IMR-90 (cell line): ENCODE data around the gene UBE2M. TPM values are rescaled to one million over a fixed set of nuclear protein-coding genes. Genes with fewer than 3 reads are reported as not detected.

Experiments used
- ATAC-seq: fragments of 200-7000 bp; cut with Tn5 transposase; 2 replicates; pipeline ENCODE4 v1.9.1; 2020; ENCODE audit warnings: low read depth, mild to moderate bottlenecking, moderate library complexity
- BruUV-seq: library from RNA; stranded (reverse); fragments of 400-500 nt; replicated peaks from 2 replicates; lab custom pipeline; 2021; lab: Mats Ljungman, UMichigan
- CTCF ChIA-PET: fragments of 300-600 bp; formaldehyde crosslinking; extraction: SDS; loops from one replicate; lab custom pipeline; 2021; ENCODE audit warnings: antibody characterized with exemption; lab: Yijun Ruan, JAX
- POLR2A ChIA-PET: fragments of 300-600 bp; sonication (Branson Sonifier 250); formaldehyde crosslinking; loops from one replicate; lab custom pipeline; 2022; ENCODE audit warnings: antibody characterized with exemption; ENCODE audit not compliant: unreplicated experiment; lab: Charles Lee
- DNase-seq: peaks from one replicate; pipeline ENCODE4 v3.0.0; 2013
- H2AFZ ChIP-seq: replicated peaks from 2 replicates; pipeline ENCODE3; 2013; ENCODE audit warnings: low read length, mild to moderate bottlenecking; ENCODE audit not compliant: poor library complexity
- H2AK5ac ChIP-seq: 2 replicates; pipeline ENCODE4 v1.6.1; 2013; ENCODE audit warnings: low read depth, low read length, inconsistent platforms
- H2AK9ac ChIP-seq: replicated peaks from 2 replicates; pipeline ENCODE3; 2013; ENCODE audit warnings: mild to moderate bottlenecking, low read depth, low read length, moderate library complexity; ENCODE audit not compliant: poor library complexity
- H2BK120ac ChIP-seq: 2 replicates; pipeline ENCODE4 v1.6.1; 2013; ENCODE audit warnings: low read depth, low read length, inconsistent platforms
- H2BK15ac ChIP-seq: 3 replicates; pipeline ENCODE4 v1.6.1; 2013; ENCODE audit warnings: low read depth, low read length, inconsistent platforms
- H2BK20ac ChIP-seq: 2 replicates; pipeline ENCODE4 v1.6.1; 2013; ENCODE audit warnings: low read depth, mild to moderate bottlenecking, inconsistent platforms, low read length, moderate library complexity
- H2BK5ac ChIP-seq: 2 replicates; pipeline ENCODE4 v1.6.1; 2013; ENCODE audit warnings: mild to moderate bottlenecking, low read depth, low read length, inconsistent platforms; ENCODE audit not compliant: poor library complexity, severe bottlenecking
- H3K14ac ChIP-seq: replicated peaks from 2 replicates; pipeline ENCODE4 v1.6.1; 2013; ENCODE audit warnings: low read depth, low read length, inconsistent platforms
- H3K18ac ChIP-seq: 2 replicates; pipeline ENCODE4 v1.6.1; 2013; ENCODE audit warnings: low read depth, low read length, control low read depth
- H3K23ac ChIP-seq: 2 replicates; pipeline ENCODE4 v1.6.1; 2013; ENCODE audit warnings: low read depth, low read length, inconsistent platforms
- H3K27ac ChIP-seq: 2 replicates; pipeline ENCODE4 v1.5.1; 2013; ENCODE audit warnings: mild to moderate bottlenecking, control low read depth, low read length; ENCODE audit not compliant: insufficient read depth
- H3K27me3 ChIP-seq: 2 replicates; pipeline ENCODE4 v1.6.1; 2013; ENCODE audit warnings: low read length; ENCODE audit not compliant: control insufficient read depth, insufficient read depth
- H3K36me3 ChIP-seq: 2 replicates; pipeline ENCODE4 v1.6.1; 2013; ENCODE audit warnings: low read length, mixed read lengths; ENCODE audit not compliant: control insufficient read depth, insufficient read depth
- H3K4ac ChIP-seq: 2 replicates; pipeline ENCODE4 v1.6.1; 2013; ENCODE audit warnings: low read depth, low read length, inconsistent platforms
- H3K4me1 ChIP-seq: 2 replicates; pipeline ENCODE4 v1.6.1; 2013; ENCODE audit warnings: low read length, mixed read lengths; ENCODE audit not compliant: control insufficient read depth, insufficient read depth
- H3K4me2 ChIP-seq: 2 replicates; pipeline ENCODE4 v1.6.1; 2013; ENCODE audit warnings: low read depth, mild to moderate bottlenecking, control low read depth, low read length, moderate library complexity
- H3K4me3 ChIP-seq: 2 replicates; pipeline ENCODE4 v1.5.1; 2013; ENCODE audit warnings: low read depth, mild to moderate bottlenecking, control low read depth, low read length, moderate library complexity; ENCODE audit not compliant: insufficient read depth
- H3K56ac ChIP-seq: 2 replicates; pipeline ENCODE4 v1.6.1; 2013; ENCODE audit warnings: low read length, inconsistent platforms; ENCODE audit not compliant: insufficient read depth; ENCODE audit errors: extremely low read depth
- H3K79me1 ChIP-seq, 2 experiments: 2 replicates each; pipeline ENCODE4 v1.6.1; 2013; ENCODE audit warnings: low read length in 2 of 2, inconsistent platforms in 1 of 2, low read depth in 1 of 2
- H3K9ac ChIP-seq: 2 replicates; pipeline ENCODE4 v1.6.1; 2013; ENCODE audit warnings: low read depth, low read length, control low read depth
- H3K9me1 ChIP-seq: 2 replicates; pipeline ENCODE4 v1.6.1; 2013; ENCODE audit warnings: low read length, inconsistent platforms; ENCODE audit not compliant: insufficient read depth
- H3K9me3 ChIP-seq: 2 replicates; pipeline ENCODE4 v1.6.1; 2013; ENCODE audit warnings: low read length; ENCODE audit not compliant: control insufficient read depth, insufficient read depth
- H4K20me1 ChIP-seq: 2 replicates; pipeline ENCODE4 v1.6.1; 2013; ENCODE audit warnings: low read length, inconsistent platforms; ENCODE audit not compliant: insufficient read depth
- H4K5ac ChIP-seq: 2 replicates; pipeline ENCODE4 v1.6.1; 2013; ENCODE audit warnings: mild to moderate bottlenecking, low read depth, low read length, control low read depth
- H4K8ac ChIP-seq, 2 experiments: 2 replicates each; pipeline ENCODE4 v1.6.1; 2013; ENCODE audit warnings: low read depth in 2 of 2, low read length in 2 of 2, control low read depth in 1 of 2, inconsistent platforms in 1 of 2
- H4K91ac ChIP-seq: 2 replicates; pipeline ENCODE4 v1.6.1; 2013; ENCODE audit warnings: low read depth, low read length, inconsistent platforms; ENCODE audit not compliant: insufficient read depth
- CEBPB ChIP-seq: IDR thresholded peaks from 2 replicates; pipeline ENCODE4 v1.6.1; 2012; ENCODE audit warnings: low read depth, low read length, improper control_type of control experiment
- dilution Hi-C: fragments of 300-500 bp; cut with HindIII; formaldehyde crosslinking; loops from one replicate; pipeline ENCODE4 v1.14.3; 2018; ENCODE audit warnings: low sequenced_read_pairs; ENCODE audit not compliant: unreplicated experiment
- in situ Hi-C: fragments of 300-500 bp; cut with MboI; formaldehyde crosslinking; loops from 3 replicates; pipeline ENCODE4 v1.14.3; 2019; ENCODE audit warnings: low sequenced_read_pairs, inconsistent platforms, mixed read lengths
- intact Hi-C: fragments of 100-400 bp; cut with micrococcal nuclease; formaldehyde crosslinking; loops from 2 replicates; pipeline ENCODE4 v1.10.0; 2022
- polyA plus RNA-seq, 3 experiments: library from polyadenylated mRNA; depleted of rRNA; stranded (reverse); fragments of >200 nt; gene quantifications; 2 replicates each; pipeline ENCODE4 v1.2.3, GENCODE V29; 2012; ENCODE audit warnings: low replicate concordance in 1 of 3
- total RNA-seq: library from RNA; depleted of rRNA; stranded (reverse); fragments of >200 nt; gene quantifications from 2 replicates; pipeline ENCODE4 v1.2.3, GENCODE V29; 2012

The UBE2M gene
- total and polyA plus RNA-seq, 2 of the 4 experiments (the other 2 are of a cell fraction): 55.9 to 66.6 TPM

DNA sequence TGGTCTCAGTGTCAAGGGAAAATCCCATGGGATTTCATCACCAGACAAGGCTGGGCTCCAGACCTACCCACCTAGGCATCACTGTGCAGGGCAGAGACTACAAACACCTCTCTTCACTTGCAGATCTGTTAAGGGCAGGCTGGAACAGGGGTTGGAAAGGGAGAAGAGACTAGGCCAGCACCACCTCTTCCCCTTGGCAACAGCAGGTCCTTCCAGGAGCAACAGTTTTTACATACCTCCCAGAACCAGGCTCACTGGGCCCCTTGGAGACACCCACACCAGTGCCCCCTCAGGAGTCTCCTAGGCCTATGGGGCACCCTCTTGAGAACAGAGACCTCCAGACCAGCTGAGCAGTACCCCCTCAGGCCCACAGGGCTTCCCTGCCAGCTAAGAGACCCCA, 2.5 kb upstream of the UBE2M start:
- Histone ChIP-seq H4K20me1 (peaks cover 12% of the 10 kb centered on the region), H3K9me3 (no peaks in the 10 kb centered on the region), H2BK5ac (no peak overlapping the region), H2BK120ac (no peak overlapping the region), H2AK9ac (peak overlapping the region; percentile 88), H4K5ac (no peak overlapping the region), H3K4me1 (peaks cover 23% of the 10 kb centered on the region), H3K9me1 (peaks cover 22% of the 10 kb centered on the region), H3K14ac (no peak overlapping the region), H3K79me1 (peaks cover 7 to 38% of the 10 kb centered on the region in 2 experiments), H3K36me3 (peaks cover 10% of the 10 kb centered on the region; the same call in 1 of the 2 replicates), H3K18ac (no peak overlapping the region), H3K27me3 (no peaks in the 10 kb centered on the region), H2BK15ac (no peak overlapping the region), H3K9ac (no peak overlapping the region), H3K4ac (no peak overlapping the region), H3K4me3 (no peak overlapping the region), H2BK20ac (no peak overlapping the region), H2AK5ac (peak overlapping the region; percentile 30), H3K27ac (no peak overlapping the region), H4K8ac (no peak overlapping the region), H3K56ac (no peak overlapping the region), H3K4me2 (no peak overlapping the region), H4K91ac (no peak overlapping the region), H2AFZ (no peak overlapping the region), H3K23ac (no peak overlapping the region)
- CTCF ChIA-PET: no interaction called here
- no peak for TF ChIP-seq CEBPB
- DNase-seq (no peak), ATAC-seq (no peak)
- POLR2A ChIA-PET: no interaction called here
- in situ Hi-C loops (no loop called here), dilution Hi-C loops (no loop called here), intact Hi-C loops (no loop called here)
- BruUV-seq: no TSS peak
